SK-N-SH (cell line): Measurements from ENCODE around the gene HIPK2.
"Not testable (repeated sequence)": the region's sequence is repeated elsewhere in the genome, so short reads cannot be mapped to it uniquely, and the experiment has no call there.

Source experiments
- EZH2phosphoT487 ChIP-seq: fragments of 200-600 bp; sonication (generic); IDR thresholded peaks from 2 replicates; pipeline ENCODE4 v1.6.1; 2017; ENCODE audit warnings: low read depth, mixed run types, mild to moderate bottlenecking, antibody characterized with exemption, moderate library complexity, borderline replicate concordance
- NFIC ChIP-seq: IDR thresholded peaks from 2 replicates; pipeline ENCODE4 v1.4.0; 2012; ENCODE audit warnings: borderline replicate concordance
- POLR2AphosphoS5 ChIP-seq: IDR thresholded peaks from 2 replicates; pipeline ENCODE4 v1.6.1; 2012; ENCODE audit warnings: low read depth, low read length
- RAD21 ChIP-seq: IDR thresholded peaks from 2 replicates; pipeline ENCODE4 v1.6.1; 2012; ENCODE audit warnings: mild to moderate bottlenecking, low read length
- RFX5 ChIP-seq: IDR thresholded peaks from 2 replicates; pipeline ENCODE4 v1.6.1; 2012; ENCODE audit warnings: mild to moderate bottlenecking, improper control_type of control experiment, low read length
- RXRA ChIP-seq: IDR thresholded peaks from 2 replicates; pipeline ENCODE4 v1.4.0; 2012; ENCODE audit warnings: low read depth, mild to moderate bottlenecking, borderline replicate concordance
- SMC3 ChIP-seq: IDR thresholded peaks from 2 replicates; pipeline ENCODE4 v1.6.1; 2012; ENCODE audit warnings: low read depth, low read length, improper control_type of control experiment
- TF ChIP-seq, protein P1 (sequence below): fragments of 200-600 bp; sonication (generic); IDR thresholded peaks from 2 replicates; pipeline ENCODE4 v1.6.1; 2017; ENCODE audit warnings: antibody characterized with exemption, mild to moderate bottlenecking, moderate library complexity
- TF ChIP-seq, protein P2 (sequence below): IDR thresholded peaks from 2 replicates; pipeline ENCODE4 v1.4.0; 2012; ENCODE audit warnings: low read depth
- TF ChIP-seq, protein P3 (sequence below): IDR thresholded peaks from 2 replicates; pipeline ENCODE4 v1.6.1; 2012; ENCODE audit warnings: mild to moderate bottlenecking, low read depth, low read length, moderate library complexity
- TF ChIP-seq, protein P4 (sequence below): fragments of 150-350 bp; IDR thresholded peaks from 2 replicates; pipeline ENCODE4 v1.6.1; 2017; ENCODE audit warnings: antibody characterized with exemption, low read length, low read depth, borderline replicate concordance
- TF ChIP-seq, protein P5 (sequence below): IDR thresholded peaks from 2 replicates; pipeline ENCODE4 v1.4.0; 2012; ENCODE audit warnings: low read depth, borderline replicate concordance
- TF ChIP-seq, protein P6 (sequence below): IDR thresholded peaks from 2 replicates; pipeline ENCODE4 v1.4.0; 2012; ENCODE audit warnings: low read depth, borderline replicate concordance
- TF ChIP-seq, protein P7 (sequence below): fragments of 150-350 bp; IDR thresholded peaks from 2 replicates; pipeline ENCODE4 v1.6.1; 2016; ENCODE audit warnings: mild to moderate bottlenecking, low read depth, low read length

DNA sequence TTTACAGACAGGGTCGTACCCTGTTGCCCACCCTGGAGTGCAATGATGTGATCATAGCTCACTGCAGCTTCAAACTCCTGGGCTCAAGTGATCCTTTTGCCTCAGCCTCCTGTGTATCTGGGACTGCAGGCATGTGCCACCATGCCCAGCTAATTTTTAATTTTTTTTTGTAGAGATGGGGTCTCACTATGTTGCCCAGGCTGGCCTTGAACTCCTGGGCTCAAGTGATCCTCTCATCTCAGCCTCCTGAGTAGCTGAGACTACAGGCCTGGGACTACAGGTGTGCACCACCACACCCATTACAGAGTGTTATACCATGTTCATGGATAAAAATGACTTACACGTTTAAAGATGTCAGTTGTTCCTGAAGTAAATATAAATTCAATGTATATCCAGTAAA is 166.2 kb downstream of the HIPK2 start:
- TF ChIP-seq EZH2phosphoT487, POLR2AphosphoS5, NFIC, RFX5, RXRA, SMC3, RAD21: not testable (repeated sequence)
- TF ChIP-seq, protein P1, sequence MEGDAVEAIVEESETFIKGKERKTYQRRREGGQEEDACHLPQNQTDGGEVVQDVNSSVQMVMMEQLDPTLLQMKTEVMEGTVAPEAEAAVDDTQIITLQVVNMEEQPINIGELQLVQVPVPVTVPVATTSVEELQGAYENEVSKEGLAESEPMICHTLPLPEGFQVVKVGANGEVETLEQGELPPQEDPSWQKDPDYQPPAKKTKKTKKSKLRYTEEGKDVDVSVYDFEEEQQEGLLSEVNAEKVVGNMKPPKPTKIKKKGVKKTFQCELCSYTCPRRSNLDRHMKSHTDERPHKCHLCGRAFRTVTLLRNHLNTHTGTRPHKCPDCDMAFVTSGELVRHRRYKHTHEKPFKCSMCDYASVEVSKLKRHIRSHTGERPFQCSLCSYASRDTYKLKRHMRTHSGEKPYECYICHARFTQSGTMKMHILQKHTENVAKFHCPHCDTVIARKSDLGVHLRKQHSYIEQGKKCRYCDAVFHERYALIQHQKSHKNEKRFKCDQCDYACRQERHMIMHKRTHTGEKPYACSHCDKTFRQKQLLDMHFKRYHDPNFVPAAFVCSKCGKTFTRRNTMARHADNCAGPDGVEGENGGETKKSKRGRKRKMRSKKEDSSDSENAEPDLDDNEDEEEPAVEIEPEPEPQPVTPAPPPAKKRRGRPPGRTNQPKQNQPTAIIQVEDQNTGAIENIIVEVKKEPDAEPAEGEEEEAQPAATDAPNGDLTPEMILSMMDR: not testable (repeated sequence)
- TF ChIP-seq, protein P2, sequence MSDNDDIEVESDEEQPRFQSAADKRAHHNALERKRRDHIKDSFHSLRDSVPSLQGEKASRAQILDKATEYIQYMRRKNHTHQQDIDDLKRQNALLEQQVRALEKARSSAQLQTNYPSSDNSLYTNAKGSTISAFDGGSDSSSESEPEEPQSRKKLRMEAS: not testable (repeated sequence)
- TF ChIP-seq, protein P3, sequence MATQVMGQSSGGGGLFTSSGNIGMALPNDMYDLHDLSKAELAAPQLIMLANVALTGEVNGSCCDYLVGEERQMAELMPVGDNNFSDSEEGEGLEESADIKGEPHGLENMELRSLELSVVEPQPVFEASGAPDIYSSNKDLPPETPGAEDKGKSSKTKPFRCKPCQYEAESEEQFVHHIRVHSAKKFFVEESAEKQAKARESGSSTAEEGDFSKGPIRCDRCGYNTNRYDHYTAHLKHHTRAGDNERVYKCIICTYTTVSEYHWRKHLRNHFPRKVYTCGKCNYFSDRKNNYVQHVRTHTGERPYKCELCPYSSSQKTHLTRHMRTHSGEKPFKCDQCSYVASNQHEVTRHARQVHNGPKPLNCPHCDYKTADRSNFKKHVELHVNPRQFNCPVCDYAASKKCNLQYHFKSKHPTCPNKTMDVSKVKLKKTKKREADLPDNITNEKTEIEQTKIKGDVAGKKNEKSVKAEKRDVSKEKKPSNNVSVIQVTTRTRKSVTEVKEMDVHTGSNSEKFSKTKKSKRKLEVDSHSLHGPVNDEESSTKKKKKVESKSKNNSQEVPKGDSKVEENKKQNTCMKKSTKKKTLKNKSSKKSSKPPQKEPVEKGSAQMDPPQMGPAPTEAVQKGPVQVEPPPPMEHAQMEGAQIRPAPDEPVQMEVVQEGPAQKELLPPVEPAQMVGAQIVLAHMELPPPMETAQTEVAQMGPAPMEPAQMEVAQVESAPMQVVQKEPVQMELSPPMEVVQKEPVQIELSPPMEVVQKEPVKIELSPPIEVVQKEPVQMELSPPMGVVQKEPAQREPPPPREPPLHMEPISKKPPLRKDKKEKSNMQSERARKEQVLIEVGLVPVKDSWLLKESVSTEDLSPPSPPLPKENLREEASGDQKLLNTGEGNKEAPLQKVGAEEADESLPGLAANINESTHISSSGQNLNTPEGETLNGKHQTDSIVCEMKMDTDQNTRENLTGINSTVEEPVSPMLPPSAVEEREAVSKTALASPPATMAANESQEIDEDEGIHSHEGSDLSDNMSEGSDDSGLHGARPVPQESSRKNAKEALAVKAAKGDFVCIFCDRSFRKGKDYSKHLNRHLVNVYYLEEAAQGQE: not testable (repeated sequence)
- TF ChIP-seq, protein P4, sequence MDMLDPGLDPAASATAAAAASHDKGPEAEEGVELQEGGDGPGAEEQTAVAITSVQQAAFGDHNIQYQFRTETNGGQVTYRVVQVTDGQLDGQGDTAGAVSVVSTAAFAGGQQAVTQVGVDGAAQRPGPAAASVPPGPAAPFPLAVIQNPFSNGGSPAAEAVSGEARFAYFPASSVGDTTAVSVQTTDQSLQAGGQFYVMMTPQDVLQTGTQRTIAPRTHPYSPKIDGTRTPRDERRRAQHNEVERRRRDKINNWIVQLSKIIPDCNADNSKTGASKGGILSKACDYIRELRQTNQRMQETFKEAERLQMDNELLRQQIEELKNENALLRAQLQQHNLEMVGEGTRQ: not testable (repeated sequence)
- TF ChIP-seq, protein P5, sequence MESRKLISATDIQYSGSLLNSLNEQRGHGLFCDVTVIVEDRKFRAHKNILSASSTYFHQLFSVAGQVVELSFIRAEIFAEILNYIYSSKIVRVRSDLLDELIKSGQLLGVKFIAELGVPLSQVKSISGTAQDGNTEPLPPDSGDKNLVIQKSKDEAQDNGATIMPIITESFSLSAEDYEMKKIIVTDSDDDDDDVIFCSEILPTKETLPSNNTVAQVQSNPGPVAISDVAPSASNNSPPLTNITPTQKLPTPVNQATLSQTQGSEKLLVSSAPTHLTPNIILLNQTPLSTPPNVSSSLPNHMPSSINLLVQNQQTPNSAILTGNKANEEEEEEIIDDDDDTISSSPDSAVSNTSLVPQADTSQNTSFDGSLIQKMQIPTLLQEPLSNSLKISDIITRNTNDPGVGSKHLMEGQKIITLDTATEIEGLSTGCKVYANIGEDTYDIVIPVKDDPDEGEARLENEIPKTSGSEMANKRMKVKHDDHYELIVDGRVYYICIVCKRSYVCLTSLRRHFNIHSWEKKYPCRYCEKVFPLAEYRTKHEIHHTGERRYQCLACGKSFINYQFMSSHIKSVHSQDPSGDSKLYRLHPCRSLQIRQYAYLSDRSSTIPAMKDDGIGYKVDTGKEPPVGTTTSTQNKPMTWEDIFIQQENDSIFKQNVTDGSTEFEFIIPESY: not testable (repeated sequence)
- TF ChIP-seq, protein P6, sequence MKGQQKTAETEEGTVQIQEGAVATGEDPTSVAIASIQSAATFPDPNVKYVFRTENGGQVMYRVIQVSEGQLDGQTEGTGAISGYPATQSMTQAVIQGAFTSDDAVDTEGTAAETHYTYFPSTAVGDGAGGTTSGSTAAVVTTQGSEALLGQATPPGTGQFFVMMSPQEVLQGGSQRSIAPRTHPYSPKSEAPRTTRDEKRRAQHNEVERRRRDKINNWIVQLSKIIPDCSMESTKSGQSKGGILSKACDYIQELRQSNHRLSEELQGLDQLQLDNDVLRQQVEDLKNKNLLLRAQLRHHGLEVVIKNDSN: not testable (repeated sequence)
- TF ChIP-seq, protein P7, sequence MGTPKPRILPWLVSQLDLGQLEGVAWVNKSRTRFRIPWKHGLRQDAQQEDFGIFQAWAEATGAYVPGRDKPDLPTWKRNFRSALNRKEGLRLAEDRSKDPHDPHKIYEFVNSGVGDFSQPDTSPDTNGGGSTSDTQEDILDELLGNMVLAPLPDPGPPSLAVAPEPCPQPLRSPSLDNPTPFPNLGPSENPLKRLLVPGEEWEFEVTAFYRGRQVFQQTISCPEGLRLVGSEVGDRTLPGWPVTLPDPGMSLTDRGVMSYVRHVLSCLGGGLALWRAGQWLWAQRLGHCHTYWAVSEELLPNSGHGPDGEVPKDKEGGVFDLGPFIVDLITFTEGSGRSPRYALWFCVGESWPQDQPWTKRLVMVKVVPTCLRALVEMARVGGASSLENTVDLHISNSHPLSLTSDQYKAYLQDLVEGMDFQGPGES: not testable (repeated sequence)
